Ovary (tissue), 3 donors: ENCODE measurements around the gene RPL31.

Experiments
- CTCF ChIP-seq, 3 donors: fragments of 450-650 bp in 2 of 3; fragments of 200-600 bp in 1 of 3; IDR thresholded peaks; one replicate each; pipeline versions ENCODE4 v1.5.1 to v1.8.0; 2016 to 2022; ENCODE audit warnings: antibody characterized with exemption in 3 of 3, mild to moderate bottlenecking in 1 of 3
- POLR2A ChIP-seq: fragments of 450-650 bp; IDR thresholded peaks from one replicate; pipeline ENCODE4 v1.6.1; 2017; ENCODE audit warnings: antibody characterized with exemption, mild to moderate bottlenecking, moderate library complexity
- donor health status: DM: no; HTN: no; CAD: no.

GRCh38 chr2:101025561-101025960, 23.5 kb downstream of the RPL31 start:
- TF ChIP-seq CTCF (IDR thresholded peaks at IDR 0.05): no peak
- TF ChIP-seq POLR2A: no peak
